ENCODE data around the gene WFDC9. TPM values are rescaled to one million over a fixed set of nuclear protein-coding genes. Genes with fewer than 3 reads are reported as not detected.

Gene WFDC9
- total RNA-seq, 2 experiments from 2014 or later = not detected

DNA sequence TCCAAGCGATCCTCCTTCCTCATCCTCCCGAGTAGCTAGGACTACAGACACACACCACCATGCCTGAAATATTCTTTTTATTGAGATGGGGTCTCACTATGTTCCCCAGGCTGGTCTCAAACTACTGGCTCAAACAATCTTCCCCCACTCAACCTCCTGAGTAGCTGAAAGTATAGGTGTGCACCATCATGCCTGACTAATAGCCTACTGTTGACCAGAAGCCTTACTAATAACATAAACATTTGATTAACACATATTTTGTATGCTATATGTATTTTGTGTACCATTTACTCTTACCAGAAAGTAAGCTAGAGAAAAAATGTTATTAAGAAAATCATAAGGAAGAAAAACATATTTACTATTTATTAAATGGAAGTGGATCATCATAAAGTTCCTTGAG lies 13.5 kb downstream of the WFDC9 start:
- H3K27ac Mint-ChIP-seq = no peak overlapping the region
- intact Hi-C loops (cut with micrococcal nuclease) = no loop called here
- ChIA-PET CTCF (interaction anchor here (0.9 to 4.1 kb wide), 3 partner anchors 11 to 153 kb away, joined by 4 to 16 read pairs (median 7); partner anchors contain the start of gene WFDC10A), POLR2A (interaction anchor here (0.7 to 1.0 kb wide), 2 partner anchors 19 to 619 kb away, joined by 3 to 4 read pairs; no protein-coding TSS in a partner anchor)
- TF ChIP-seq, protein P1, sequence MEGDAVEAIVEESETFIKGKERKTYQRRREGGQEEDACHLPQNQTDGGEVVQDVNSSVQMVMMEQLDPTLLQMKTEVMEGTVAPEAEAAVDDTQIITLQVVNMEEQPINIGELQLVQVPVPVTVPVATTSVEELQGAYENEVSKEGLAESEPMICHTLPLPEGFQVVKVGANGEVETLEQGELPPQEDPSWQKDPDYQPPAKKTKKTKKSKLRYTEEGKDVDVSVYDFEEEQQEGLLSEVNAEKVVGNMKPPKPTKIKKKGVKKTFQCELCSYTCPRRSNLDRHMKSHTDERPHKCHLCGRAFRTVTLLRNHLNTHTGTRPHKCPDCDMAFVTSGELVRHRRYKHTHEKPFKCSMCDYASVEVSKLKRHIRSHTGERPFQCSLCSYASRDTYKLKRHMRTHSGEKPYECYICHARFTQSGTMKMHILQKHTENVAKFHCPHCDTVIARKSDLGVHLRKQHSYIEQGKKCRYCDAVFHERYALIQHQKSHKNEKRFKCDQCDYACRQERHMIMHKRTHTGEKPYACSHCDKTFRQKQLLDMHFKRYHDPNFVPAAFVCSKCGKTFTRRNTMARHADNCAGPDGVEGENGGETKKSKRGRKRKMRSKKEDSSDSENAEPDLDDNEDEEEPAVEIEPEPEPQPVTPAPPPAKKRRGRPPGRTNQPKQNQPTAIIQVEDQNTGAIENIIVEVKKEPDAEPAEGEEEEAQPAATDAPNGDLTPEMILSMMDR (IDR thresholded peaks at IDR 0.05) = no peak
- no peak for DNase-seq
- H3K36me3 Mint-ChIP-seq (ENCODE audit: low read depth) = no peaks in the 10 kb centered on the region
- H3K27me3 Mint-ChIP-seq = peaks cover 15% of the 10 kb centered on the region
- no peaks in the 10 kb centered on the region for H3K9me3 Mint-ChIP-seq
- H3K4me3 Mint-ChIP-seq = no peak overlapping the region
- no peak for ATAC-seq
- peaks cover 1% of the 10 kb centered on the region for H3K4me1 Mint-ChIP-seq (ENCODE audit: low read depth)

DNA sequence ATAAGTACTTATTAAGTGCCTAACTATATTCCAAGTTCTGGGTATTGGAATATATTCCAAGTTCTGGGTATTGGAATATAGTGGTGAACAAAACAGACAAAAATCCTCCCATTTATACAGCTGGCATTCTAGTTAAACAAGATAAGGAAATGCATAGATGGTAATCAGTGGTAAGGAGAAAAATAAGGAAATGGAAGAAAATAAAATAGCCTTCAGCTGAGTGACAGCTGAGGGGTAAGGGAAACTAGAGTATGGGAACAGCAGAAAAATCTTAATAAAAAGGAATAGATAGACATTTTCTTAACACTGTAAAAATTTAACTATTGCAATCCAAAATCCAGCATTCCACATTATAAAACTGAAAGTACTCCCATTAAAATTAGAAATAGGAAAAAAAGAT lies 18.8 kb downstream of the WFDC9 start:
- H3K4me1 Mint-ChIP-seq (ENCODE audit: low read depth) = peaks cover 16% of the 10 kb centered on the region
- DNase-seq (no peak), ATAC-seq (no peak)
- H3K9me3 Mint-ChIP-seq = peaks cover 4% of the 10 kb centered on the region
- CTCF ChIA-PET = interaction anchor here (2.8 kb wide), 1 partner anchor 158 kb away, joined by 9 read pairs; no protein-coding TSS in a partner anchor
- TF ChIP-seq, protein P1 (IDR thresholded peaks at IDR 0.05) = no peak
- no peaks in the 10 kb centered on the region for H3K36me3 Mint-ChIP-seq (ENCODE audit: low read depth)
- no peak overlapping the region for H3K27ac Mint-ChIP-seq
- H3K4me3 Mint-ChIP-seq = no peak overlapping the region
- peaks cover 28% of the 10 kb centered on the region for H3K27me3 Mint-ChIP-seq
- POLR2A ChIA-PET = no interaction called here
- intact Hi-C loops (cut with micrococcal nuclease) = no loop called here

DNA sequence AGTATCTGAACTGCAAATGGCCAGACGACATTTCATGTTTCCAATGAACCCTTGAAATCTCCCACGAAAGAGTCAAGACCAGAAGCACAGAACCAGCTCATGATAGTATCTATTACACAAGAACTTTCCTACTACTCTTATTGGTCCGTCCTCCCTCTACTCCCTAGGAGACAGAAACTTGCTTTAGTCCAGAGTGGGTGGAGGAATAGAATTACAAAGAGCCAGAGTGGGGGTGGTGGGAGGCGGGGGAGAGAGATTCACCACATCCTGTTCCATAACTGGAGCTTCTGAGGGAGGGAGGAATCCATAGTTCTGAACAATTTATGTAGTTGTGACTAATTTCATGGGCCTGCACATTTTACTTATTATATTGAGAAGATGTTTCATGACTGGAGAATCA lies 20.0 kb downstream of the WFDC9 start:
- intact Hi-C loops (cut with micrococcal nuclease) = no loop called here
- peaks cover 20% of the 10 kb centered on the region for H3K4me1 Mint-ChIP-seq (ENCODE audit: low read depth)
- no peak overlapping the region for H3K27ac Mint-ChIP-seq
- H3K9me3 Mint-ChIP-seq = peaks cover 10% of the 10 kb centered on the region
- POLR2A ChIA-PET = interaction anchor here (0.7 kb wide), 1 partner anchor 204 kb away, joined by 4 read pairs; no protein-coding TSS in a partner anchor
- ATAC-seq (peak; percentile 82), DNase-seq (peak; percentile 72)
- H3K27me3 Mint-ChIP-seq = peaks cover 29% of the 10 kb centered on the region
- no peak overlapping the region for H3K4me3 Mint-ChIP-seq
- CTCF ChIA-PET = interaction anchor here (0.8 to 2.8 kb wide), 2 partner anchors 18 to 160 kb away, joined by 3 to 9 read pairs; no protein-coding TSS in a partner anchor
- TF ChIP-seq, protein P1 (IDR thresholded peaks at IDR 0.05) = no peak
- peaks cover under 1% of the 10 kb centered on the region for H3K36me3 Mint-ChIP-seq (ENCODE audit: low read depth)

DNA sequence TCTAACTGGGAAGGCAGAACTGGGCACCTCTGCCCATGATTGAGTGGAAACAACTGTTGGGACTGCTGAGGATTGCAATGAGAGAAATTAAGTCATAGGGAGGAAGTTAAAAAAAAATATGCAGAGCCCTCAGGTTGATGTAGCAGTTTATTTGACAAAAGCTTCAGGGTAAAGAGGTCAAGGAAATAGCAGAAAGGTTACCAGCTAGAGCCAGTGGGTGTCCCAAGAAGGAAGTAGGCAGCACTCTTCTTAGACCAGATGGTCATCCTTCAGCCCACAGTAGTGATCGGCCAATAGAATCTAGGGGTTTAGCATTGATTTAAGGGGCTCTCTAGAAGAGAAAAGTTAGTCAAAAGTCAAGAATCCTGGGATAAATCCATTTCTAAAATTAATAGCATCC lies 23.3 kb downstream of the WFDC9 start:
- Mint-ChIP-seq H3K9me3 (peaks cover 16% of the 10 kb centered on the region), H3K27me3 (peaks cover 31% of the 10 kb centered on the region), H3K4me1 (ENCODE audit: low read depth) (peaks cover 22% of the 10 kb centered on the region), H3K4me3 (no peak overlapping the region), H3K27ac (no peak overlapping the region), H3K36me3 (ENCODE audit: low read depth) (peaks cover 2% of the 10 kb centered on the region)
- DNase-seq = no peak
- no peak for ATAC-seq
- TF ChIP-seq, protein P1 (IDR thresholded peaks at IDR 0.05) = no peak
- CTCF ChIA-PET = interaction anchor here (0.8 kb wide), 1 partner anchor 163 kb away, joined by 3 read pairs; no protein-coding TSS in a partner anchor
- POLR2A ChIA-PET = no interaction called here
- intact Hi-C loops (cut with micrococcal nuclease) = no loop called here

DNA sequence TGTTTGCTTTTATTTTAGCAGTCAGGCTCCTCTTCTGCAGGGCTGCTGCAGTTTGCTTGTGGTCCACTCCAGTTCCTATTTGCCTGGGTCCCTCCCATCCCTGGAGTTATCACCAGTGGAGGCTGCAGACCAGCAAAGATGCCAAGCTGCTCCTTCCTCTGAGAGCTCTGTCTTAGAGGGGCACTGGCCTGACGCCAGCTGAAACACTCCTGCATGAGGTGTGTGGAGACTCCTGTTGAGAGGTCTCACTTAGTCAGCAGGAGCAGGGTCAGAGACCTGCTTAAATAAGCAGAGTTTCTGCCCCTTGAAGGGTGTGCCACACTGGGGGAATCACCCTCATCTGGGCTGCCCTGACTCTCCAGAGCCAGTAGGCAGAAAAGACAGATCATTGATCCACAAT lies 35.8 kb downstream of the WFDC9 start:
- POLR2A ChIA-PET = no interaction called here
- TF ChIP-seq, protein P1 (IDR thresholded peaks at IDR 0.05) = no peak

More for the DNA sequence above, 35.8 kb downstream of the WFDC9 start:
- CTCF ChIA-PET = interaction anchor here (1.5 to 5.0 kb wide), 2 partner anchors 16 to 176 kb away, joined by 3 to 67 read pairs; partner anchors contain the start of gene WFDC8
- intact Hi-C loops (cut with micrococcal nuclease) = no loop called here
- ATAC-seq (no peak), DNase-seq (no peak)
- no peaks in the 10 kb centered on the region for H3K9me3 Mint-ChIP-seq
- peaks cover 2% of the 10 kb centered on the region for H3K4me1 Mint-ChIP-seq (ENCODE audit: low read depth)
- H3K4me3 Mint-ChIP-seq = no peak overlapping the region
- H3K36me3 Mint-ChIP-seq (ENCODE audit: low read depth) = no peaks in the 10 kb centered on the region
- peaks cover 30% of the 10 kb centered on the region for H3K27me3 Mint-ChIP-seq
- no peak overlapping the region for H3K27ac Mint-ChIP-seq
